HepG2 (cell line): Measurements from ENCODE around the gene RNFT2.

Source experiments
- DMTF1 ChIP-seq: sonication (generic); formaldehyde crosslinking; IDR thresholded peaks from 2 replicates; pipeline ENCODE4 v1.4.0; 2020; ENCODE audit warnings: mild to moderate bottlenecking, missing genetic modification reagents
- GABPA ChIP-seq, 2 experiments: IDR thresholded peaks; 2 replicates each; pipeline ENCODE4 v1.6.1; 2011 to 2016; ENCODE audit warnings: low read depth in 2 of 2, low read length in 1 of 2, missing biosample characterization in 1 of 2, missing genetic modification characterization in 1 of 2
- MXD3 ChIP-seq: IDR thresholded peaks from 2 replicates; pipeline ENCODE4 v1.6.1; 2016; ENCODE audit warnings: mild to moderate bottlenecking, missing biosample characterization, missing genetic modification reagents
- POLR2A ChIP-seq, 2 experiments: IDR thresholded peaks; 2 replicates each; pipeline ENCODE4 v1.6.1; 2011; ENCODE audit warnings: low read depth in 2 of 2, low read length in 2 of 2, mild to moderate bottlenecking in 1 of 2, moderate library complexity in 1 of 2; ENCODE audit not compliant: insufficient read depth in 1 of 2
- ZNF3 ChIP-seq: IDR thresholded peaks from 2 replicates; pipeline ENCODE4 v1.7.0; 2017; ENCODE audit warnings: inconsistent platforms

- no peak for TF ChIP-seq DMTF1 (CRISPR knock-in tag)
- TF ChIP-seq MXD3 (CRISPR knock-in tag) = no peak
- no peak for TF ChIP-seq GABPA (IDR thresholded peaks at IDR 0.05; ENCODE audit: low read depth, low read length)
- no peak for TF ChIP-seq GABPA (CRISPR knock-in tag; IDR thresholded peaks at IDR 0.05; ENCODE audit: low read depth)
- no peak for TF ChIP-seq ZNF3 (CRISPR knock-in tag)
- TF ChIP-seq POLR2A (IDR thresholded peaks at IDR 0.05; ENCODE audit: insufficient read depth in 1 of 2, low read depth in 2 of 2, low read length in 2 of 2) = no peak
Measured at GRCh38 chr12:116804051-116804450, 65.9 kb downstream of the RNFT2 start.
